IPS-18c (cell line): ENCODE measurements around the gene GIMAP5.

ENCODE experiments used
- H3K4me3 ChIP-seq: 2 replicates; pipeline ENCODE4 v1.7.0; 2013; ENCODE audit warnings: low read depth, mild to moderate bottlenecking, low read length, moderate library complexity; ENCODE audit not compliant: insufficient read depth
- H3K9me3 ChIP-seq: one replicate; pipeline ENCODE4 v1.6.1; 2013; ENCODE audit warnings: mild to moderate bottlenecking, low read length, moderate library complexity; ENCODE audit not compliant: control insufficient read depth, insufficient read depth

The GIMAP5 gene

DNA sequence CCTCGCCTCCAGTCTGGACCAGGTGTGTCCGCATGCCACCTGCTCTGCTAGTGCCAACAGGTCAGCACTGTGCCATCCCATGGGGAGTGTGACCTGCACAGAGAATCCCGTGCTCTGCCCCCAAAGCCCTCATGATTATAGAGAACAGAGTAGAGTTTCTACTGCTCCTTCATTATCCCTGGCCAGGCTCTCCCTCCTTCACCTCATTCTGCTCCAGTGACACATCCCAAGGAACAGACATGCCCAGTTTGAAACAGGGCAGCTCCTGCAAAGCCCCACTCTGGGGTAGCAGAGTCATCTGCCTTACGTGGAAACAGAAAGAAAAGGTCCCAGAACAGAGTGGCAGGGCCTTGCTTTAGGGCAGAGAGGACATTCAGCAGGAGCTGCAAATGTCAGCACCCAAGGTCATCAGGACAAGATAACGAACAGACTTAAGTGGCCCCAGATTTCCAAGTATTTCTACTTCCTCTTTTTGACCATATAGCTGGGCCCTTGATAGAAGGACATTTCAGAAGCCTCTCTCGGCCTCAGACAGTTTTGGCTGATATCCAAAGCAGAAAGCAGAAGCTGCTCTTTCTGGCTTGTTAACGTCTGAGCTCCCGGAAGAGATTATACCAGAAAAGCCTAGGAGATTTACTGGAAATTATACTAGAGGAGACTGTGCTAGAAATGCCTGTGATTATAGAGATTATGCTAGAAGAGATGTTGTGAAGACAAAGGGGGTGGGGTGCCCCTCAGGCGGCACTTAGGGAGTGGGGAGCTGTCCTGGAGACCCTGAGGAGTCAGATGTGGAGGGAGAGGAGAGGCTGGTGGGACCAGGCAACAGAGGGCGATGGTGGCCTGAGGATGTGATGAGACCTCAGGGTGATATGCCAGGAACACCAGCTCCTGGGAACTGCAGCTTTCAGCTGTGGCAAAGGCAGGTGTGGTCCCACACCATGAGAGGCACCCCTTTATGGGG lies 50.4 kb downstream of the GIMAP5 start:
- H3K4me3 ChIP-seq = no peak overlapping the region
- no peaks in the 10 kb centered on the region for H3K9me3 ChIP-seq

DNA sequence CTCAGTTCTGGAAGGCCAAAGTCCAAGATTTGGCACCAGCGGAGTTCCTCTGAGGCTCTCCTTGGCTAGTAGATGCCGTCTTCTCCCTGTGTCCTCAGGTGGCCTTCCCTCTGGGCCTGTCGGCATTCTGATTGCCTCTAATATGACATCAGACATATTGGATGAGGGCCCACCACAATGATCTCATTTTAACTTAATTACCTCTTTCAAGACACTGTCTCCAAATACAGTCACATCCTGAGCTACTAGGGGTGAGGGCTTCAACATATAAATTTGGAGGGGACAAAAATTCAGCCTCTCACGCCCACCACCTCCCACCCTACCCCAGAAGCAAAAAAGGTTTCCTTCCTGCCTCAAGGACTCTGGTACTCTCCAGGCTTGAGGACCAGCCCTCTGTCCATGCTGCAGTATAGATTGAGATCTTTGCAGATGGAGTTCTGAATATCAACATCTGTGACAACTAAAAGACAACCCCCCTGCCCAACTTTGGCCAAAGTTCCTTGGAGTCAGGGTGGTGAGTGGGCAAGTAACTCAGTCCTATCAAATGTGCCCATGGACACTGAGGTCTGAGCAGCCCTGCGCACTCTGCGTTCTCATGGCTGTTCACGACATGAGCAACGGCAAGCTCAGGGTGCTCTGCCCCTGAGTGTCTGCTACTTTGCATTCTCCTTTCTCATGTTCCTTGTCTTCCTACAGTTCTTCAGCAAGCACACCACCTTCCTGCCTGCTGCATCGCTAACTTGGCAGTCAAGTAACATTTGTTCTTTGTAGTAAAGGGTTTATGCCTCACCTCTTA lies 51.5 kb downstream of the GIMAP5 start:
- H3K4me3 ChIP-seq = no peak overlapping the region
- no peaks in the 10 kb centered on the region for H3K9me3 ChIP-seq

DNA sequence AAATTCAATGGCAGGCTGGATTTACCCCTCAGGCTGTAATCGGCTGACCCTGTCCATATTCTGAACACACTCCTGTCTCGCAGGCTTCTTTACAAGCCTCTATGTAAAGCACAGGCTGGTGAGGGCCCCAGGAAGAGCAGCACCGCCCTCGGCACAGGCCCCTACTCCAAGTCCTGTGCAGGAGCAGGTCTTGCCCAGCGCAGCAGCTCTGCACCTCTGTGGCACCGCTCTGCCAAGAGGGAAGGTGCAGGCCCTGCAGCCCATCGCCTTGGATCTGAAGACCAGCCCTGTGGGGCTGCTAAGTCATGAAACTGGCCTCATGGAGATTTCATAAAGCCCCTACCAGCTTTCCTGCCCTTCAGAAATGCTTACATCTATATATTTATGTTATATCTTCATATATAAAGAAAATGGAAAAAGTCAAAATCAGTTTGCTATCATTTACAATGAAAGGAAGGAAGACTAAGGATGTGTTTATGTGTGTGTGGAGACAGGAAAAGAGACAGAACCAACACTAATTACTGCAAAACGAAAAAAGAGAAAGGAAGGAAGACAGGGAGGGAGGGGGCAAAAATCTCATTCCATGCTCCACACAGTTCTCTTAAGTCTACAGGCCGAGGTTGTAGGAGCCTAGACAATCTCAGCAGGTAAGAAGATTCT lies 53.3 kb downstream of the GIMAP5 start:
- H3K9me3 ChIP-seq = no peaks in the 10 kb centered on the region
- no peak overlapping the region for H3K4me3 ChIP-seq

DNA sequence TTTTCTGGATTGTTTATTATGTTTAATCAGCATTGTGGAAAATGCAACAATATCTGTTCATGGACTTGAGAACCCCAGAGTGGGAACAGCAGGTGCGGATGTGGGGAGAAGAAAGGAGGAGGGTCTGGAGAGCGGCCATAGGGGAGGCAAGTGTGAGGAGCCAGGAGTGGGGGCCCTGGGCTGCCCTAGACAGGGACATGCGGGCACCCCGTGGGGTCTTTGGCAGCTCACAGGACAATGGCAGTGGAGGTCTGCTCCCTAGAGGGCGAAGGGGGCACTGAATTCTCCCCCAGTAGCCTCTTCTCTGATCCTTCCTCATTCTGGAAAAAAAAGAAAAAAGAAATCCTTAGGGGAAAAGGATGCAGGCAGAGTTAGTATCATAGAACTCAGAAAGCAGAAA lies 54.1 kb downstream of the GIMAP5 start:
- no peak overlapping the region for H3K4me3 ChIP-seq
- no peaks in the 10 kb centered on the region for H3K9me3 ChIP-seq

DNA sequence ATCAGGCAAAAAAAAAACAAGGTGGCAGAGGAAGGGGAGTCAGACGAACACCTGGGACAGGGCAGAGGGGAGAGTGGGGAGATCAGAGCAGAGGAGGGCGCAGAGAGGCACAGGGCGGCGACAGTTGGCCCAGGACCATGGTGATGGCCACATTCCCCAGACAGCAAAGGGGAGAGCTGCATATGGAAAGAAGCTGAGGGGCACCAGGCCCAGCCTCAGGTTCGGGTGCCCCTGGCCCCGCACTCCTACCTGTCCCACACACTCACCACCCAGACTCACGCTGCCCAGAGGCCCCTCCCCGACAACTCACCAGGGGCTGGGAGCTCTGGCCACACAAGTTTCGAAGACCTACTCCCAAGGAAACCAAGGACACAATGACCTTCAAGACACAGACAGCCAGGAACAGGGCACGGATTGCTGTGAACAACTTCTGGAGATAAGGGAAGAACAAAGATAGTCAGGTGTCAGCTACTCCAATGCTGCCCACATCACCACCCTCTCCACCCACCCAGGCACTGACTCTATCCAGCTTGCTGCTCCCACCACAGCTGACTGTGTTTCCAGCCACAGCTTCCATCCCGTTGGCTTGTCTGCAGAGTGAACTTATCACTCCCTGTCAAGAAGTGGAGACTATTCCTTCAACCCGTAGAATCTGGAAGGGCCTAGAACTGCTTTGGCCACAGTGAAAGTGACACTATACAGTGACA lies 54.7 kb downstream of the GIMAP5 start:
- Histone ChIP-seq H3K4me3 (no peak overlapping the region), H3K9me3 (no peaks in the 10 kb centered on the region)
